Activated CD4-positive, alpha-beta T cell treated with anti-CD3 and anti-CD28 coated beads for 1 hour (primary cell): ENCODE data around the gene RFC1.

ENCODE experiments used
- DNase-seq: peaks from one replicate; pipeline ENCODE4 v3.0.0-alpha.2; 2020

RFC1 gene

DNA sequence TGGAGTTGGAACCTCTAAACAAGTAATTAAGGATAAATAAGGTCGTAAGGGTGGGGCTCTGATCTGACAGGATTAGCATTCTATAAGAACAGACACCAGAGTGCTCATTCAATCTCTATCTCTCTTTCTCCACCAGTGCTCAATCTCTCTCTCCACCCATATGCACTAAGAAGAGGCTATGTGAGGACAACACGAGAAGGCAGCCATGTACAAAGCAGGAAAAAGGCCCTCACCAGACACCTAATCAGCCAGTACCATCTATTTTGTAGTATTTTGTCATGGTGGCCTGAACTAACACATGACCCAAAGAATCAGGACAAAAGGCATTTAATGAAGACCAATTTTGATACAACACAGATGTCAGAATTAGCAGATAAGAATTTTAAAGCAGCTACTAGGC, 16.8 kb downstream of the RFC1 start:
- no peak for DNase-seq

DNA sequence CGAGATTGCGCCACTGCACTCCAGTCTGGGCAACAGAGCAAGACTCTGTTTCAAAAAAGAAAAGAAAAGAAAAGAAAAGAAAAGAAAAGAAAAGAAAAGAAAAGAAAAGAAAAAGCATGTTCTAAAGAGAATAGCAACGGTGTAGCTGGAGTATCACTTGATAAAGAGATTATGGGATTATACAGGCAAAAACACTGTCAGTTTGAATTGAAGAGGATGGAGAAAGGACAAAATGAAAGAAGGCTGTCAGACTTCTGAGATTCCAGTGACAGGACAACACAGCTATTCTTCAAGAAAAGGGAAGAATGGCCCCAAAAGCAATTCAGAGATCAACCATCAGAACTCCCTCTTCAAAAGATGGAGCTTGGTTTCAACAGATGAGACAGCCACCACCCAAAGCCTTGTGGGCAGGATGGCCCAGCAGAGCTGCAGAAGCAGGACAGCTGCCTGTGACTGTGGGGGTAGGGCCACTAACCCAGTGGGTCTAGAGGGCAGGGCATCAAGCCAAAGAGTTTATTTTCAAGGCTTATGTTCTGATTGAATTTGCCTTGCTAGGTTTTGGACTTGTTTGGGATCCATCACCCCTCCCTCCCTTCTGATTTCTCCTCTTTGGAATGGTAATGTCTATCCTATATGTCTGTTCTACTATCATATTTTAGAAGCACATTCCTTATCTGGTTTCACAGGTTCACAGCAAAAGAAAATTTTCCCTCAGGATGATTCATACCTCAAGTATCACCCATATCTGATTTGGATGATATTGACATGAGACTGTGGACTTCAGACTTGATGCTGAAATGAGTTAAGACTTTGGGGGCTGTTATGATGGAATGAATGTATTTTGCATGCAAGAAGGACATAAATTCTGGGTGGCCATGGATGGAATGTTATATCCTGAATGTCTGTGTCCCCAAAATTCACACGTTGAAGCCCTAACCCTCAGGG, 17.5 kb downstream of the RFC1 start:
- DNase-seq: no peak

DNA sequence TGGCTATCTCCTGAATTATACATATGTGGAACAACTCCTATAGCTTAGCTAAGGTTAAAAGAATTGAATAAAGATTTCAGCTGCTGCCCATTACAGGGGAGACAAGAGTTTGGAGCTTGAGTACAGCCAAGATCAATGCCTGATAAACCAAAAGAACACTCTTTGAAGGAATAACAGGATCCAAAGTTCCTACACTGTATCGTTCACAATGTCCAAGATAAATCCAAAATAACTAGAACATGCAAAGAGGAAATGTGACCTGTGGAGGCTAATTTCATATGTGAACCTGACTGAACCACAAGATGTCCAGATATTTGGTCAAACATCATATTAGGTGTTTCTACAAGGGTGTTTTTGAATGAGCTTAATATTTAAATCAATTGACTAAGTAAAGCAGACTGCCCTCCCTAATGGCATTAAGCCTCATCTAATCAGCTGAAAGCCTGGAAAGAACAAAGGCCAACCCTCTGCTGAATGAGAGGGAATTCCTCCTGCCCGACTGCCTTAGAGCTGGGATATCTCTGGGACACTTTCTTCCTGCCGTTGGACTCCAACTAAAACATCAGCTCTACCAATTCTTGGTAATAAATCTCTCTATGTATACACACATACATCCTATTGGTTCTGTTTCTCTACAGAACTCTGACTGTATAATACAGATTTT, 19.2 kb downstream of the RFC1 start:
- DNase-seq: no peak

DNA sequence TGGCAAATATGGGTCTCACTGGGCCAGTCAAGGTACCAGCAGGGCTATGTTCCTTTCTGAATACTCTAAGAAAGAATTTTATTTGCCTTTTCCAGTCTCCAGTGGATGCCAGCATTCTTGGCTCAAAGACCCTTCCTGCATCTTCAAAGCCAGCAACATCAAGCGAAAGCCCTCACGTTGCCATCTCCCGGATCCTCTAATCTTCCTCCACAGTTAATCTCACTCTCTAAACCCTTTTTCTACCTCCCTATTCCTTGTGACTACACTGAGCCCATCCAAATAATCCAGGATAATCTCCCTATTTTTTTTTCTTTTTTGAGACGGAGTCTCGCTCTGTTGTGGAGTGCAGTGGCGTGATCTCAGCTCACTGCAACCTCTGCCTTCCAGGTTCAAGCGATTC, 23.4 kb downstream of the RFC1 start:
- no peak for DNase-seq

DNA sequence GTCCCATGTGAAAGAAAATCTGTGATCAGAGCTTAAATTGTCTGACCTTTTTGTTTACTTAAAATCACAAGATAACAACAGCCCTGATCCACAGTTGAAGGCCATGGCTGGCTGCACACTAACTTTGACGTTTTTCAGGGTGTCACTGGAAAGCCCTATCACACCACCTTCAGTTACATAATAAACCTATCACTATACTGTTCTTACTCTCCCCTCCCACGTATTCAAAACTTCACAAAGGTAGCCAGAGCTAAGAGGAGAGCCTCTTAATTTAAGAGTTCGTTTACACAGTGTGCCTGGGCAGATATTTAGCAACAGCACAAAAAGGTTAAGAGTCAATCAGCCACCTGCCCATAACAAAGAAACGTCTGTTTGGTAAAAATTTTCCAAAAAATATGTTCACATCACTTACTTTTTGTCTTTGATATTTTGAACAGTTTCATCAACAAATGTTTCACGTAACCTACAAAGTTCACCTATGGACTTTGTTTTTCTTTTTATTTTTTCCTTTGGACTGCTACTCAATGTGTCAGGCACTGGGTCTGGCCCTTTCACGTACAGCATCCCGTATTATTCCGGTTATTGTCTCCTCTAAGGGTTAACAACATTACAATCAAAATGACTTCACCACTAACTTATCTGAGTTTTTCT, 25.0 kb downstream of the RFC1 start:
- no peak for DNase-seq

DNA sequence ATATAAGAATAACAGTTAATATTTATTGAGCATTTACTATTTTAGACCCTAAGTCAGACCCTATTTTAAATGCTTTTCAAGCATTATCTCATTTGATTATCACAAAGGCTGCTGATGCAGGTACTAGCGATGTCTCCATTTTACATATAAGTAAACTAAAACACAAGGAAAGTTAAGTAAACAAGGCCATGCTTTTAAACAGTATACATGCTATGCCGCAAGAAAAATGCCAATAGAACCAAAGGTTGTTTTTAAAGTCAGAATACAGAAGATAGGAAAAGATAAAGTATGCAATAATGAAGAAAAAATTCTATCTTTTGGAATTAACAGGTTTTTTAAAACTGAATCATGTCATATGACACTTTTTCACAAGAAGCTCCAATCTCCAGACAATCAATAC, 26.2 kb downstream of the RFC1 start:
- no peak for DNase-seq

DNA sequence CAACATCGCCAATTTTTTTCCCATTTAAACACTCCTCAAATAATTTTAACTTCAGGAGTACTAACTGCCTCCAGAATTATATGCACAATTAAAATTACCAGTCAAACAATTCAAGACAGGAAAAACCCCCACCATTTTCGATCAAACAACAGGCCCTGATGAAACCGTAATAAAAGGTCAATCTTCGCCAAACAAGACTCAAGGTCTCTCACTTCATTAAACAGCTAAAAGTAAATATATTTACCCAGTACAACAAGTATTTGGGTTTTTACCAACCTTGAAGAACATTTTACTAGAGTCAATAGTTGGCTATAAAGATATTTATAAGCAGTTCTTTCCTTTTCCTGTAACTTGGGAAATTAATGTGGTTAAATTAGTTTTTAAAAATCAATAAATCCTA, 28.3 kb downstream of the RFC1 start:
- no peak for DNase-seq

DNA sequence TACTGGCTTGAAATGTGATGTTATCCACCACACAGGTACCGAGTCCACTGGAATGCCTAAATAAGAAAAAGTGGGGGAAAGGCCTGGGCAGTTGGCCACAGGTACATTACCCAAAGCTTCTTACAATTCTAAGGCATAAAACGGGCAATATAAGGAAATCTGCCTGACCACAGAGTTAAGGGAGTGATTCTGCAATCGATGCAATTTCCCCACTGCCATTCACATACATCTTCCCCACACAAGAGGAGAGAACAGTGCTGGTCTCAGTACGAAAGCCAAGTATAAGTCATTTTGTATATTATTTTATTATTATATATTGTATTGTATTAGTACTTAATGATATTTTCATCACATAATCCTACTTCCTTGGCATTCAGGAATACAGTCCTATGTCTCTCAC, 30.6 kb downstream of the RFC1 start:
- DNase-seq: no peak

DNA sequence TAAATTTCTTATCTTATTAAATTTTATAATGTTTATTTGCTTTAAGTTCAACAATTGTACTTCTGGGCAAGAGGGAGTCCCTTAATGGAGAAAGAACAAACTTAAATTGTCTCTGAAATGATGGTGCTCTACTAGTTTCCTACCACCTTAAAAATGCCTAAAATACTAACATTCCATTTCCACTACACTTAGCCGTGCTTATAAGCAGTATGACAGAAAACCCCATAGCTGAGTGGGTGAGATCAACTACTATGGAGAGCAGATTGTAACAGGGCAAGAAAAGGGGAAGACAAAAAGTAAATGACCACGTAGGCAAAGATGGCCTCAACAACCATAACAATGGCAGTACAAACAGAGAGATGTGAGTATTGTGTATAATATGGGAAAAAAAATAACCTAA, 35.0 kb downstream of the RFC1 start:
- no peak for DNase-seq

DNA sequence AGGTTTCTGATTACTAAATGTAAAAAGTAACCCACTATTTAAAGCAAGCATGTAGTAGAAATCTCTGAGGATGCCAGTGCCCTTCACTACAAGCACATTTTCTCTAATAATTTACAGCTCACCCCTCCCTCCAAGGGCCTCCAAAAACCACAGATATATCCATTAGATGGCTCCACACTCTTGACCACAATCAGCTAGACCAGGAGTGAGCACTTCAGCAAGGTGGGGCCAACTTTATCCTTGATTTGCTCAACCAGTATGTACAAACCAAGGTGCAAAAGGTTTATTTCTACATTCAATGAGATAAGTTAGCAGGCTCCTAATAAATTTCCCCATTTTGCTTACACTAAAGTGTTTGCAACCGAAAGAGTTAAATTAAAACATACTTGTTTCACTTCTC, 35.8 kb downstream of the RFC1 start:
- DNase-seq: no peak

DNA sequence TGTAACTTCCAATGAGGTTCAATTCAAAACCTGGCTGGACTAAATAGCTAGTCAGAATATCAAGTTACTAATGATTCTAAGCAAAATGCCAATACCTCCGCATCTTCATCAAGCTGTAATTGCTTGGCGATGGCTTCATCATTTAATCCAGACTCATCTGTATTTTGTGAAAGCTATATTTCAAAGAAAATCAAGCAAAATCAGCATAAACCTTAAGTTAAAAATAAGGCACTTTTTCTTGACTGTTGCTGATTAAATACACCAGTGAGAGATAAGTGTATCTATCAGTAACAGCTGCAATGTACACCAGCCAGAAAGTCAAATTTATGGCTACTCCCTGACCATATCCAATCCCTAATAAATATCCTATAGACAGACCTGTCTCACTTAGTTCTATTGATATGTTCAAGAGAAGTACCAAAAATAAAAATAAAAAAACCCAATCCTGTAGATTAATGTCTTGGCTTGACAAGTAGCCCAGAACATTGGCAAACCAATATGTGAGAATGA, 39.6 kb downstream of the RFC1 start:
- no peak for DNase-seq

DNA sequence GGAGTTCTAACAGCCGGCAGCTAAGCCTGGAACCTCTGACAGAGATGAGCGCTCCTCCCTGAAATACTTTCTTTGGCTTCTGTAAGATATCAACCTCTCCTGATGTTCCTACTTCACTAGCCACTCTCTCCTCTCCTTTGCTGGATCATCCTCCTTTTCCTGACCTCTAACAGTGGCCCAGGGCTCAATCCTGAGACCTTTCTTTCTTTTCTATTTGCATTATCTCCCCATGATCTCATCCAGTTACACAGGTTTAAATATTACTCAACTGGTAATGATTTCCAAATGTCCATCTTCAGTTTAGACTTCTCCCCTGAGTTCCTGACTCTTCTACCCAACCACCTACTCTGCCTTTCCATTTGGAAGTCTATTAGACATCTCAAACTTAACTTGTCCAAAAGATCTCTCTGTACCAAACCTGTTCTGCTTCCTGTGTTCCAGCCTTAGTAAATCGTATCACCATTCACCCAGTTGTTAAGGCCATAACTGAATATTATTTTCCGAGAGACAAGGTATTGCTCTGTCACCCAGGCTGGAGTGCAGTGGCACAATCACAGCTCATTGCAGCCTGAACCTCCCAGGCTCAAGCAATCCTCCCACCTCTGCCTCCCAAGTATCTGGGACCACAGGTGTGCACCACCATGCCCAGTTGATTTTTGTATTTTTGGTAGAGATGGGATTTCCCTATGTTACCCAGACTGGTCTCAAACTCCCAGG, 41.1 kb downstream of the RFC1 start:
- DNase-seq: no peak

DNA sequence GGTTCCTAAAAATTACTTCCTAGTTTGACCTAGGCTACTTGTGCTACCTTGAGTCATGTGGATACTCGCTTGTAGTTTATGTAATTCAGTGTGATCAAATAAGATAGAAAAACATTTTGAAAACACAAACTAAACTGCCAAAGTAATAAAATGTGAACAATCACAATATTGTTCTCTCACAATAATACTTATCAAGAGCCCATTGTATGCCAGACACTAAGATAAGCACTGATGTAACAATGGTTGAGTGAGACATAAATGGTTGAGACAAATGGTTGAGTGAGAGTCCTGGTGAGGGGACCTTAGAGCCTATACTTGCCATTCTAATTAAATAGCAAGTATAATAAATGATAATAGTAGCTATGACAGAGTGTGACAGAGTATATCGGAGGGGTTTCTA, 41.7 kb downstream of the RFC1 start:
- no peak for DNase-seq

DNA sequence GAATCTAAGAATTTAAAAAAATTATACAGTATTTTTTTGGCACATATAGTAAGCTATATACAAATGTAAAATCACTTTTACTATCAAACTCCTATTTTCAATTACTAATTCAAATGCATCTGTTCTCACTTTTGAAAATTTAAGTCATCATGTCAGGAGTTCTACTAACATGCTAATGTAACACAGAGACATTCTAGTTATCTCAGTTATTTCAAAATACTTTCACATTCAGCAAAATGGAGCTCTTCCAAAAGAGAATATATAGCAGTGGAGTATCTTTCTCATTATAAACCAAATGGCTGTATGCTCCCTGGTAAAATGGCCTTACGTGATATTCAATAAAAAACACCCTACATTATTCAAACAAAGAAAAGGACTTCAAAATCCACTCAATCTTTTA, 42.3 kb downstream of the RFC1 start:
- no peak for DNase-seq

DNA sequence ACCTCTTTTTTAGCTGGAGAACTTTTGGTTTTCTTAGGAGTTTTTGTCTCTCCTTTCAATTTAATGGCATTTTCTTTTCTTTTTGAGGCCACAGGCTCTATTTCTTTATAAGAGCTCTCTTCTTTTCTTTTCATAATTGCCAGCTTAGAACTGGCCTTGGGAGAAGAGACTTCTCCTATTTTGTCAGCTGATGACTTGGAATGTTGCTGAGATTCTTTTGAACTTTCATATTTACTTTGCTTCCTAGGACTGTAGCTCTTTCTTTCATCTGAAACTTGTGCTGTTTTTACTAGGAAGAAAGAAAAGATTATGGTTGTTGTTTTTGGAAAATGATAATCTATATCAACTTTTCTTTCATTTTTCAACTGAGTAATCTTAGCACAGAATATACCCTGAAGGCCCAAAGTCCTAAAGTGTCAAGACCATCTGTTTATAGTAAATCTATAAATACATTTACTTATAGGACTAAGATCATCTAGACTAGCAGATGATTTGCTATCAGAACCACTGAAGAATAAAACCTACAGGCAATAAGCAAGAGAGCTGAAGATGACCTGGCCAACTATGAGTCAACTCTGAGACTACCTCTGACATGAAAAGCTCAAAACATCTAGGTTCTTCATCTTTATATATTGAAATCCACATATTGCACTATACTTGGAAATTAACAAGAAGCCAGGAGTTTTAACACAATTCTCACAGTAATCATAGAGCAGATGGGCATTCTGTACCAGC, 45.6 kb downstream of the RFC1 start:
- no peak for DNase-seq

DNA sequence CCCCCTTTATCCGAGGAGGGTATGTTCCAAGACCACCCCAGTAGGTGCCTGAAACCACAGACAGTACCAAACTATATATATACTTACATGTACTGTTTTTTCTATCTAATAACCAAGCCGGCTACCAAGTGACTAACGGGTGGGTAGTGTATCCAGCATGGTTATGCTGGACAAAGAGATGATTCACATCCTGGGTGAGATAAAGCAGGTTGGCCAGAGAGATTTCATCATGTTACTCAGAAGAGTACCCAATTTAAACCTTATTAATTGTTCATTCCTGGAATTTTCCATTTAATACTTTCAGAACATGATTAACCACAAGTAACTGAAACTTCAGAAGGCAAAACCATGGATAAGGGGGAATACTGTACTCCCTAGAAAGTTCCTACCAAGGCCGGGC, 46.5 kb downstream of the RFC1 start:
- no peak for DNase-seq

DNA sequence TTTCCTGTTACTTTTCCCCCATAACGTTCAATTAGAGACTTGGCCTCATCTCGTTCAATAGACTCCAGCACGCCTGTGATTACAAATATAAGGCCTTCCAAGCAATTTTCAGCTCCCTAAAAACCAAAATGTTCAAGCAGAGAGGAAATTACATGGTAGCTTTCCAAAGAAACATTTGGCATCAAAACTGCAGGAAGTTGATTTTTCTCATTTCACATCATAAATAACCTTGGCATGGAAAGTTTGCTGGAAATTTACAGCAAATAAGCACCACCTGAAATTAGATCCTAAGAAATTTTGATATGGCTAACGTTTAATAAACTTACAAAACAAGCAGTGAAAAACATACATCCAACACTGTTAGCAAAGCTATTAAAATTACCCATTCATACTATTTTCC, 53.3 kb downstream of the RFC1 start:
- DNase-seq: no peak

DNA sequence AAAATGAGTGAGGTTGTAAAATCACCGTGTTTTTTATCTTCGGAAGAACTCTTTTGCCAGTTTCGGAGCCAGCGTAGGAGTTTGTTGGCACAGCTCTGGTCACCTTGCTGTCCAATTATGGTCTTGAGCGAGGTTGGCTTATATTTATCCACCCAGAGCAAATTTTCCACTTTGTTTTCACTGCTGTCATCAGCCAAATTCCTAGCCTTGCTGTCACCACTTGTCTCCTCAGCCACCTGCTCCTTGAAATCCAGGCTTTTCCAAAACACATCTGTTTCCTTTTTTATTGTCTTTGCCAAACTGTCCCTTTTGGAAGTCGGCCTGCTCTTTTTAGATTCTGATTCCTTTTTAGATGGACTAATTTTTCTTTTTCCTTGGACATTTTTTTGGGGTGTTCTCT, 57.6 kb downstream of the RFC1 start:
- DNase-seq: no peak

DNA sequence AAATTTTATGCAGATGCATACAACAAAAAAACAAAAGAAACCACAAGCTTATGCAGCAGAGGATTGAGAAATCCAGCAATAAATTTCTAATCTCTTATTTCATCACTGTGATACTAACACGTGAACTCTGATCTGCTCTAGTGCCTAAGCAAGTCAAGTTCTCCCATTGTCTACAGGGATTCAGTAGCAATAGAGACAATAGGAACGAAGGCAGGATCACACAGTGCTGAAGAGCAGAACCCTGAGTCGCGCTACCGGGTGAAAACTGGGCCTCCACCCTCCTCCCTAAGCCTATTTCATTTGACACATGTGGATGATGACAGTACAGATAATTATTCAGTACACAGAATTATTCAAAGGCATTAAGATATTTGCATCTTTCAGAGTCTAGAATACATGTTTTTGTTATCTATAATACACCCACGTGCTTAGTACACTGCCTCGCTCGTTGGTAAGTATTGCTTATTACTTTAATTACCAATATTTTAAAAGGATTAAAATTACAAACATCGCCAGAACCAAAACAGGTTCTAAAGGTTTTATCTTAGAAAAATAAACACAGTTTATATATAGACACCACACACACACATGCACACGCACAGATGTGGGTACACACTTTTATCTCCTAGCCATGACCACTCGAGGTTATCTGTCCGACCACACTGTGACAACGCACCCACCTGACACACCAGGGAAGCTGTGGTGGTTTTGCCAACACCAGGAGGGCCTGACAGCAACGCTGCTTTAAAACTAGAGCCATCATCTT, 60.1 kb downstream of the RFC1 start:
- no peak for DNase-seq

DNA sequence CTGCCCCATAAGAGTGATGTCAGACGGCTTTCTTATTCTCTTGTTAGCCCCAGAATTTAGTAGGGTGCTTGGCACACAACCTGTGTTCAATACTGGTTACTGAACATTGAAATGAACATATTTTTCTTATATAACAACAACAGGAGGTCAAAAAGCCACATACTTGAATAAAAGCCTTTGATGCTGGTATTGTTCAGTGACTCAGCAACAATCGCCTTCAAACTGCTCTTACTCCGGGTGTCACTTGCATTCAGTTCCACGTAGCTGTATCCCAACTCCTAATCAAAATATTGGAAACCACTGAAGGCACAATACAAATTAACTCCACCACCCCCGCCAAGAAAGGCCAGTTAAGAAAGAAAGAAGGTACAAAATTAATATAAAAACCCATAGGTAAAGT, 61.5 kb downstream of the RFC1 start:
- no peak for DNase-seq

DNA sequence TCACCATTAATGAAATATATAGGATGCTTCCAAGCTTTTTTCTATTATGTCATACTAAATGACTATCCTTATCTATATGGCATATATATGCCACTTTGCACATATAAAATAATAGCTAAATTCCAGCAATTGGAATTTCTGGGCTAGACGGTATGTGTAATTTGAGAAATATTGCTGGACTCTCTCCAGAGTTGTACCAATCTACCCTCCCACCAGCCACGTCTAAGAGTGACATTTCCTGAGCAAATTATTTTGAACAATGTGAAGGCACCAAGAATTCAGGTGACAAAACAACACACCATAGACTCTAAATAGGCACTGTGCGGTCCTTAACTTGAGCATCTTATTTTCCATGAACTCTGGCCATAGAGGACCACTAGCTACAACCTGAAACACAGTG, 62.3 kb downstream of the RFC1 start:
- no peak for DNase-seq

DNA sequence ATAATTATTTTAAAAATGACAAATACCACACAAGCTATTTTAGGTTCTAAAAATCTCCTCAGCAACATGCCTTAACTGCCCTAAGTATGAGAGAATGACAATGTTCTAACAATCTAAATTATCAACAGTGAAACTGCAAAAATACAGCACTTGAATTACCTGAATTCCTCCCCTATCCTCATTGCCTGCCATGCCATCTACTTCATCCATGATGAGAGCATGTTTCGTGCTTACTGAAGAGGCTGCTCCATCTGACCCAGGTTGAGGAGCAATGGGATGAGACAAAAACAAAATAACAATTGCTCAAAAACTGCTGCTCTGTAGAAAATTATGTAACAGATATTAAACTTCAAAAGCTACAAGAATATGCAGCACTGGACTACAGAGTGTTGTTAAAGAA, 63.3 kb downstream of the RFC1 start:
- DNase-seq: no peak
